ENCODE measurements around the gene PEX14.

The PEX14 gene

GRCh38 chr1:10629816-10630571 is 155.2 kb downstream of the PEX14 start:
- TF ChIP-seq GABPA (IDR thresholded peaks at IDR 0.05; ENCODE audit: low read depth) = no peak
- no peak for DNase-seq (ENCODE audit: low read depth in 1 of 2, low spot score in 1 of 2)
- Histone ChIP-seq H3K27ac (replicated peaks) (no peak overlapping the region), H3K27me3 (ENCODE audit: insufficient read depth, poor library complexity, severe bottlenecking) (no peaks in the 10 kb centered on the region), H3K4me3 (replicated peaks; ENCODE audit: insufficient read depth, low read length) (no peak overlapping the region)

GRCh38 chr1:10630661-10631120 is 155.9 kb downstream of the PEX14 start:
- TF ChIP-seq CTCF (IDR thresholded peaks at IDR 0.05; ENCODE audit: insufficient read depth, low read length) = no peak
- DNase-seq (ENCODE audit: low read depth in 1 of 2, low spot score in 1 of 2) = no peak
- no peaks in the 10 kb centered on the region for H3K27me3 ChIP-seq (ENCODE audit: insufficient read depth, poor library complexity, severe bottlenecking)
- H3K4me3 ChIP-seq (replicated peaks; ENCODE audit: insufficient read depth, low read length) = no peak overlapping the region
- H3K27ac ChIP-seq (replicated peaks) = no peak overlapping the region

- no peak overlapping the region for H3K4me3 ChIP-seq (replicated peaks; ENCODE audit: insufficient read depth, low read length)
- no peak for TF ChIP-seq POLR2AphosphoS5 (IDR thresholded peaks at IDR 0.05; ENCODE audit: low read depth)
- no peak for TF ChIP-seq REST (IDR thresholded peaks at IDR 0.05; ENCODE audit: insufficient replicate concordance, low read depth)
- no peak for TF ChIP-seq SPI1 (IDR thresholded peaks at IDR 0.05; ENCODE audit: borderline replicate concordance, low read depth)
- no peak for TF ChIP-seq CTCF (IDR thresholded peaks at IDR 0.05; ENCODE audit: insufficient read depth, low read length)
- no peak for TF ChIP-seq GABPA (IDR thresholded peaks at IDR 0.05; ENCODE audit: low read depth)
- no peak for DNase-seq (ENCODE audit: low read depth in 1 of 2, low spot score in 1 of 2)
- H3K27ac ChIP-seq (replicated peaks) = no peak overlapping the region
- H3K27me3 ChIP-seq (ENCODE audit: insufficient read depth, poor library complexity, severe bottlenecking) = peaks cover 3% of the 10 kb centered on the region
Observed at GRCh38 chr1:10631121-10631810, 156.5 kb downstream of the PEX14 start.

- Histone ChIP-seq H3K27me3 (ENCODE audit: insufficient read depth, poor library complexity, severe bottlenecking) (peaks cover 3% of the 10 kb centered on the region), H3K4me3 (replicated peaks; ENCODE audit: insufficient read depth, low read length) (no peak overlapping the region), H3K27ac (replicated peaks) (no peak overlapping the region)
- no peak for DNase-seq (ENCODE audit: low read depth in 1 of 2, low spot score in 1 of 2)
- TF ChIP-seq GABPA (IDR thresholded peaks at IDR 0.05; ENCODE audit: low read depth) (no peak), REST (IDR thresholded peaks at IDR 0.05; ENCODE audit: insufficient replicate concordance, low read depth) (no peak), SPI1 (IDR thresholded peaks at IDR 0.05; ENCODE audit: borderline replicate concordance, low read depth) (no peak), POLR2AphosphoS5 (IDR thresholded peaks at IDR 0.05; ENCODE audit: low read depth) (no peak), CTCF (IDR thresholded peaks at IDR 0.05; ENCODE audit: insufficient read depth, low read length) (no peak)
Observed at GRCh38 chr1:10631811-10632593, 157.3 kb downstream of the PEX14 start.

Measured in HL-60 (cell line).